ENCODE data around the gene CDV3.

GRCh38 chr3:133598405-133598804 is 24.9 kb downstream of the CDV3 start:
- TF ChIP-seq EZH2 (IDR thresholded peaks at IDR 0.05; ENCODE audit: low read depth), result no peak
- TF ChIP-seq CTCF (conservative IDR thresholded peaks at IDR 0.05), result no peak

Data from PC-9 (cell line).